Left hindlimb (tissue), 1 donor: ENCODE data around the gene PLIN1.

ENCODE experiments used
- DNase-seq: peaks from one replicate; pipeline ENCODE4 v3.0.0-alpha.2; 2018

The PLIN1 gene

DNA sequence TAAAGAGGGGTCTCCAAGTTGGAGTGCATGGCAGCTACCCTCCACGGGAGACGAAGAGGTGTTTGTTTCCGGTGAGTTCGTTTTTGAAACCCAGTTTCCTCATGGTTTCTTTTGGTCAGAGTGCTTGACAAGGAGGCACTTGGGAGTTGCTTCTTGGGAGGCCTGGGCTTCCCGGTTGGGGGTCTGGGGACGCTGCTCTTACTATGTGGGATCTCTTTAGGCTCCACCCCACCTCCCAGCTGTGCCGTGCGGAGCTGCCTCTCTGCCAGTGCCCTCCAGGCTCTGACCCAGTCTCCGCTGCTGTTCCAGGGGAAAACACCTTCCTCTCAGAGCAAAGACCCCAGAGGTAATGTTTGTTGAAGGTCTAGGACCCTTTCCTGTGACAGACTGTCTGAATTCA, 53.5 kb downstream of the PLIN1 start:
- no peak for DNase-seq

DNA sequence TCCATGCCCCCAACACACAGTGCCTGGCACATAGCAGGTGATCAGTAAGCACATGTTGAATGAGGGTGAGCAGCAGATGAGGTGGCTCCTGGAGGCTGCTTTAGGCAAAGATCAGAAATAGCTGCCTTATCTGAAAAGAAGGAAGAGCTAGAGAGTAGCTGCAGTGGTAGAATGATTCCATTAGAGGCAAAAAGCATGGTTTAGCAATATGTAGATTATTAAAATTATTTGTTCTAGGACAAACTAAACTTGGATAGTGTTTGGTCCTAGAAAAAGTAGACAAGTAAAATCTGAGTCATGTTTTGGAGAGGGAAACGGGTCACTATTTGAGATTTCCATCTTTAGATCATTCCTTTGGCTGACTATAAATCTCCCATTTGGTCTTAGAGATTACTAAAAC, 56.0 kb downstream of the PLIN1 start:
- DNase-seq: no peak

DNA sequence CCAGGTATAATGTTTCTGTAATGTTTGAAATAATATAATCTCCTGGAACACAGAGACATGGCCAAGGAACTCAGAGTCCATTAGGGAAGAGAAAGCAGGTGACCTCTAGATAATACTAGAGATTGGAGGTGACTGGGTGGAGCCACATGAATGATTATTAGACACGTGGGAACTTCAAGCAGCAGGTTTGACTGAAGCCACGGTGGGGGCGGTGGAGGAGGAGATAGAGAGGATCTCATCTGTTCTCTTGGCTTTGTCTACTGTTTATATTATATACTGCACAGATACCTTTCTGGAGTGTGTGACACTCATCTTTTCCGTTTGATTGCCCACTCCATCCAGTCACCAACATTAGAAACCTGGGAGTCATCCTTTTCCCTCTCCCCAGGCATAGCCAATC, 57.6 kb downstream of the PLIN1 start:
- DNase-seq: no peak

DNA sequence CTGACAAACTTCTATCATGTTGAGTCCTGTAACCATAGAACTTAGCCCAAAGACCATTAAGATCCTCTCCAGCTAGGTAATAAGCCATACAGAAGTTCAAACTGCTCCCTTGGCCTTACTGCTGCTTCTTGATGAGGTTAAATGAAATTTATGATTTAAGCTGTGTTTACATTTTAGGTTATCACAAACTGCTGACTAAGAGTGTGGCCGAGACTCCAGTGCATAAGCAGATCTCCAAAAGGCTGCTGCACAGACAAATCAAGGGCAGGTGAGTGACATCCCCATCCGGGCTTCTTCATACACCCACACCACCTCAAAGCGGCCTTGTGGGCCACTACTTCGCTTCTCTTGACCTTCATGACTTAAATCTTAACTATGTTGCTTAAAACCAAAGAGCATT, 62.9 kb downstream of the PLIN1 start:
- no peak for DNase-seq

DNA sequence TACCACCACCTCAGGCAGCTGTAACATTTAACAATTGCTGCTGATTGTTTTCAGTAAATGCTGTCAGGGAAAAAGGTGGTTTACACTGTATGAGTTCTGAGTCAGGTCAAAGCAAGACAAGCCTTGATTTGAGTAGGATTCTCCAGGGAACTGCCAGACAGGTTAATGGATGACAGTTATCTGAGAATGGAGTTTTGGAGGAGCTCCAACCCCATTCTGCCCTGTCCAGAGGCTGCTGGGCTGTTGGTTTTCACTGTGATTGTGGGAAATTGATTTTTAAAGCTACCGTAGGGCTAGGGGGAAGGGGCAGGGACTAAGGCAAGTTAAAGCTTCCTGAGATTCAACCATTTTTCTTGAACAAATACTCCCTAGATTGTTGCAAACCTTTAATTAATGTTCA, 64.0 kb downstream of the PLIN1 start:
- DNase-seq: no peak
